NT2/D1 (cell line): ENCODE measurements around the gene CNNM1.

Experiments
- DNase-seq: peaks from one replicate; pipeline ENCODE4 v3.0.0-alpha.2; 2011; ENCODE audit warnings: low read depth, low spot score
- H3K27me3 ChIP-seq: 2 replicates; pipeline ENCODE4 v1.6.0; 2011; ENCODE audit warnings: mild to moderate bottlenecking; ENCODE audit not compliant: insufficient read length, insufficient read depth
- H3K36me3 ChIP-seq: 2 replicates; pipeline ENCODE4 v1.6.1; 2011; ENCODE audit warnings: mild to moderate bottlenecking, low read length, mixed read lengths; ENCODE audit not compliant: insufficient read depth, insufficient read length
- H3K4me1 ChIP-seq: 2 replicates; pipeline ENCODE4 v1.5.1; 2011; ENCODE audit not compliant: insufficient read depth, insufficient read length
- H3K4me3 ChIP-seq: 2 replicates; pipeline ENCODE4 v1.5.1; 2011; ENCODE audit warnings: low read depth; ENCODE audit not compliant: insufficient read length
- H3K9ac ChIP-seq: 2 replicates; pipeline ENCODE4 v1.6.0; 2011; ENCODE audit warnings: low read depth; ENCODE audit not compliant: insufficient read length
- H3K9me3 ChIP-seq: 2 replicates; pipeline ENCODE4 v1.5.1; 2011; ENCODE audit warnings: mild to moderate bottlenecking, low read length; ENCODE audit not compliant: insufficient read depth
- SUZ12 ChIP-seq: IDR thresholded peaks from 2 replicates; pipeline ENCODE4 v1.6.1; 2011; ENCODE audit not compliant: insufficient read length, insufficient read depth; ENCODE audit errors: extremely low read depth
- YY1 ChIP-seq: IDR thresholded peaks from 2 replicates; pipeline ENCODE4 v1.6.1; 2011; ENCODE audit not compliant: insufficient read length, insufficient read depth
- ZNF274 ChIP-seq: IDR thresholded peaks from 2 replicates; pipeline ENCODE4 v1.6.1; 2011; ENCODE audit warnings: mild to moderate bottlenecking, low read depth, low read length

CNNM1 gene

GRCh38 chr10:99329304-99329553 lies at the start of gene CNNM1:
TSS of gene CNNM1 (plus strand) at chr10:99329356. CDS start at chr10:99329388, 32 bp downstream.
- H3K4me3 ChIP-seq: peak within 1 kb of the TSS; percentile 71
- TF ChIP-seq ZNF274: no peak
- peak within 1 kb of the TSS; percentile 77 for H3K9ac ChIP-seq
- H3K36me3 ChIP-seq: no peaks in the 10 kb centered on the region
- H3K4me1 ChIP-seq: peaks cover 4% of the 10 kb centered on the region
- H3K9me3 ChIP-seq: no peaks in the 10 kb centered on the region
- no peak for DNase-seq
- peaks cover 31% of the 10 kb centered on the region for H3K27me3 ChIP-seq

DNA sequence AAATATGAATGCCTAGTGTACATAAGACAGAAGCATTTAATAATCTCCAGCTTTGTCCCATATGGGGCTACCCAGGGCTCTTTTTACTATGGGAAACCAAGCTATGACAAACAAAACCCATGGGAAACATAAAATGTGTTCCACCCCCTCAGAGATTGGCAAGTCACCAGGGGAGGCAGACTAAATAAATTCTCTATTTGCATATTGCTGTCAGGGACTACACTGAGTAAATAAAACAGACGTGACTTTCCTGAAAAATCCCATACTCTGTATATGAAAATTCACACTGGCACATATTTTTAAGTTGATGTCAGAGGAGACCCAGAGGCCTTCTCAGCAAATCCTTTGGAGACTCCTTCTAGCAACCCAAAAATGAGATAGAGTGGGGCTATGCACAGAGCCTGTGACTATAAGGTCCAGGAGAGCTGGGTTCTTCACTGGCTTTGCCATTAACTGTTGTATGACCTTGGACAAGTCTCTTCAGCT lies 49.5 kb upstream of the CNNM1 start:
- no peaks in the 10 kb centered on the region for H3K27me3 ChIP-seq
- H3K4me1 ChIP-seq: no peaks in the 10 kb centered on the region
- no peak for DNase-seq
- no peak for TF ChIP-seq ZNF274
- no peak for TF ChIP-seq YY1
- no peak for TF ChIP-seq SUZ12
- H3K9ac ChIP-seq: no peak overlapping the region
- H3K36me3 ChIP-seq: no peaks in the 10 kb centered on the region
- peaks cover 12% of the 10 kb centered on the region; the same call in 1 of the 2 replicates for H3K9me3 ChIP-seq
- no peak overlapping the region for H3K4me3 ChIP-seq

- peaks cover 12% of the 10 kb centered on the region; the same call in 1 of the 2 replicates for H3K9me3 ChIP-seq
- H3K4me3 ChIP-seq: no peak overlapping the region
- no peak for TF ChIP-seq YY1
- TF ChIP-seq ZNF274: no peak
- TF ChIP-seq SUZ12: no peak
- H3K27me3 ChIP-seq: no peaks in the 10 kb centered on the region
- no peaks in the 10 kb centered on the region for H3K36me3 ChIP-seq
- no peak for DNase-seq
- H3K9ac ChIP-seq: no peak overlapping the region
- no peaks in the 10 kb centered on the region for H3K4me1 ChIP-seq
These were observed 48.7 kb upstream of the CNNM1 start for GRCh38 chr10:99280472-99280871.

- DNase-seq: no peak
- TF ChIP-seq YY1 (no peak), SUZ12 (no peak), ZNF274 (no peak)
These were observed 43.3 kb upstream of the CNNM1 start for GRCh38 chr10:99285881-99286280.

DNA sequence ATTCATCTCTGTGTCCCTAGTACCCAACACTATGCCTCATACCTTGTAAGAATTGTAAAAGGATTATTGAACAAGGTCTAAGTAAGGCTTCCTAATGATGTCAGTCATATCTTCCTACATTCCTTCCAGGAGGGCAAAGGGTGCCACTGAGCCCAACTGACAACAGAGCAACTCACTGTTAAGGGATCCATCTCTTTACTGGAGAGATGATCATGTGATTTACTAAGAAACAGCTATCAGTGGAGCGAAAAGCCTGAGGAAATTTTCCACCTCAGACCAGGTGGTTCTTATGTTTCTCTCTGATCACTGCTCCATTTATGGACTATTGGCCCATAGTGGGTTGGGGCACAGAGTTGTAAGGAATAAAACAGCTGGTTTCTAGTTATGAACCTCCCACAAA lies 38.9 kb upstream of the CNNM1 start:
- no peaks in the 10 kb centered on the region for H3K9me3 ChIP-seq
- H3K9ac ChIP-seq: no peak overlapping the region
- no peaks in the 10 kb centered on the region for H3K36me3 ChIP-seq
- DNase-seq: no peak
- no peaks in the 10 kb centered on the region for H3K27me3 ChIP-seq
- TF ChIP-seq ZNF274 (no peak), SUZ12 (no peak), YY1 (no peak)
- no peaks in the 10 kb centered on the region for H3K4me1 ChIP-seq
- H3K4me3 ChIP-seq: no peak overlapping the region

More at GRCh38 chr10:99285881-99286280, 43.3 kb upstream of the CNNM1 start:
- Histone ChIP-seq H3K4me1 (no peaks in the 10 kb centered on the region), H3K9me3 (peaks cover 12% of the 10 kb centered on the region; the same call in 1 of the 2 replicates), H3K9ac (no peak overlapping the region), H3K36me3 (no peaks in the 10 kb centered on the region), H3K4me3 (no peak overlapping the region), H3K27me3 (no peaks in the 10 kb centered on the region)

GRCh38 chr10:99292159-99292558 lies 37.0 kb upstream of the CNNM1 start:
- H3K4me1 ChIP-seq: no peaks in the 10 kb centered on the region
- no peaks in the 10 kb centered on the region for H3K9me3 ChIP-seq
- H3K9ac ChIP-seq: no peak overlapping the region
- DNase-seq: no peak
- H3K36me3 ChIP-seq: no peaks in the 10 kb centered on the region
- no peaks in the 10 kb centered on the region for H3K27me3 ChIP-seq
- H3K4me3 ChIP-seq: no peak overlapping the region
- no peak for TF ChIP-seq YY1

DNA sequence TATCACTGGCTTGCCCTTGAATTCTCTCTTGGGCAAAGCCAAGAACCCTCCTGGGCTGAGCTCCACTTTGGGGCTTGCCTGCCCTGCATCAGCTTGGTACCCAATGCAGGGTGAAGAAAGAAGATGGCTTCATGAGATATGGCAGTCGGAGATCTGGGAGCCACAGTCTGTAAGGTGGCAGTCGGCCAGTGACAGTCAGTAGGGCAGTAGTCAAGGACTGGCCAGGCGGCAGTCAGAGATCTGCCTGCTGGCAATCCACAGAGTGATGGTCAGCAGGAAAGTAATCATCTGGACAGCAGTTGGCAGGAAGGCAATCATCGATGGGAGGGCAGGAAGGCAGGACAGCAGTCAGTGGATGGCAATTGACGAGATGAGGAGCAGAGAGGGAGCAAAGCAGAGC lies 32.6 kb upstream of the CNNM1 start:
- H3K36me3 ChIP-seq: no peaks in the 10 kb centered on the region
- no peaks in the 10 kb centered on the region for H3K4me1 ChIP-seq
- no peaks in the 10 kb centered on the region for H3K9me3 ChIP-seq
- H3K27me3 ChIP-seq: no peaks in the 10 kb centered on the region
- no peak for DNase-seq
- no peak for TF ChIP-seq ZNF274
- no peak for TF ChIP-seq SUZ12
- TF ChIP-seq YY1: no peak
- no peak overlapping the region for H3K9ac ChIP-seq
- H3K4me3 ChIP-seq: no peak overlapping the region

DNA sequence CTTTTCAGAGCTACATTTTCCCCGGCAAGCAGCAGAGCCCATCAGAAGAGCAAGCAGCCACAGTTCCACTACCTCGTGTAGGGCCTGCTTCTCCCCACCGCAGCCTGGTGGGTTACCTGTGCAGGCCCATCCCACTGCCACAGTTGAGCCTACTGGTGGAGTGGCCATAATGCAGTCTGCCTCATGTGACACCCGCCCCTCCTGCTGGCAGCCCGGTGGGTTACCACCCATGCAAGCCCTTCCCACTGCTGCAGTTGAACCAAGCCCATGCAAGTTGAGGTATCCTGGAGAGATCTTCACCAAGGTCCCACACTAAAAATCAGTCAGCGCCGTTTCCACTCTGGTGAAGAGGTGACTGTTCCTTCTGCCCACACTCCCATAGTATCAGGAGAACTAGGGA lies 32.1 kb upstream of the CNNM1 start:
- no peaks in the 10 kb centered on the region for H3K4me1 ChIP-seq
- no peak overlapping the region for H3K9ac ChIP-seq
- H3K27me3 ChIP-seq: no peaks in the 10 kb centered on the region
- TF ChIP-seq YY1 (no peak), SUZ12 (no peak), ZNF274 (no peak)
- no peak for DNase-seq
- H3K4me3 ChIP-seq: no peak overlapping the region
- no peaks in the 10 kb centered on the region for H3K9me3 ChIP-seq
- no peaks in the 10 kb centered on the region for H3K36me3 ChIP-seq
